ENCODE data around the gene GNB3. TPM values are rescaled to one million over a fixed set of nuclear protein-coding genes. Genes with fewer than 3 reads are reported as not detected.
A peak's percentile ranks its signal among the peaks of the same experiment; 100 is the strongest.
"Not testable (repeated sequence)": the region's sequence is repeated elsewhere in the genome, so short reads cannot be mapped to it uniquely, and the experiment has no call there.

Gene GNB3
- total and polyA plus RNA-seq, 5 experiments from 2014 or later = 3.8 to 5.6 TPM; not detected in 3

GRCh38 chr12:6891646-6892001, 50.9 kb downstream of the GNB3 start:
- Mint-ChIP-seq H3K27me3 (no peaks in the 10 kb centered on the region), H3K4me3 (peak overlapping the region; percentile 77 to 90 (median 84)), H3K9me3 (no peaks in the 10 kb centered on the region), H3K27ac (peak overlapping the region; percentile 88 to 96 (median 94)), H3K4me1 (peaks cover 0 to 17% (median 15%) of the 10 kb centered on the region in 4 donors), H3K36me3 (no peaks in the 10 kb centered on the region)
- DNase-seq (no peak), ATAC-seq (no peak)
- POLR2A ChIA-PET = interaction anchor here (0.6 to 2.8 kb wide), 21 partner anchors 11 to 217 kb away, joined by 3 to 88 read pairs (median 5); partner anchors contain the start of genes ATN1, C12orf57, C1RL and CDCA3

GRCh38 chr12:6892683-6893082, 52.0 kb downstream of the GNB3 start:
- not testable (repeated sequence) for DNase-seq, H3K9me3 Mint-ChIP-seq, ATAC-seq, H3K36me3 Mint-ChIP-seq, H3K27me3 Mint-ChIP-seq
- peak overlapping the region in 2 of 10 donors; percentile 44 to 56 for H3K27ac Mint-ChIP-seq
- peak overlapping the region in 4 of 10 donors; percentile 22 to 84 (median 42) for H3K4me3 Mint-ChIP-seq
- peaks cover 0 to 17% (median 15%) of the 10 kb centered on the region in 4 donors for H3K4me1 Mint-ChIP-seq
- POLR2A ChIA-PET = interaction anchor here (0.7 to 2.8 kb wide), 8 partner anchors 10 to 235 kb away, joined by 3 to 88 read pairs (median 4); partner anchors contain the start of genes ENO2, SPSB2 and TPI1

- DNase-seq (no peak), ATAC-seq (no peak)
- Mint-ChIP-seq H3K9me3 (no peaks in the 10 kb centered on the region), H3K4me3 (no peak overlapping the region), H3K27ac (no peak overlapping the region), H3K4me1 (peaks cover 0 to 18% (median 15%) of the 10 kb centered on the region in 4 donors), H3K27me3 (no peaks in the 10 kb centered on the region), H3K36me3 (no peaks in the 10 kb centered on the region)
- POLR2A ChIA-PET = interaction anchor here (0.7 kb wide), 1 partner anchor 23 kb away, joined by 5 read pairs; no protein-coding TSS in a partner anchor
These were observed 53.6 kb downstream of the GNB3 start for GRCh38 chr12:6894321-6894720.

Other genes starting within 250 kb of the GNB3 start
- gene CHD4, start 233.5 kb upstream of the GNB3 start, total RNA-seq = 100 to 1,000 TPM; 296 to 308 TPM
- gene CHD4, start 233.5 kb upstream of the GNB3 start, polyA plus RNA-seq = 10 to 100 TPM; 31.4 to 57.3 (median 56.9) TPM
- 10 to 100 TPM; 16.6 to 18.9 TPM for gene LPAR5, start 205.0 kb upstream of the GNB3 start, total RNA-seq
- 10 to 100 TPM in 2 of 3 donors, 1 to 10 TPM in 1; 7.9 to 14.2 (median 12.2) TPM for gene LPAR5, start 205.0 kb upstream of the GNB3 start, polyA plus RNA-seq
- gene ACRBP, start 193.5 kb upstream of the GNB3 start, total RNA-seq = 10 to 100 TPM; 13.8 to 14.3 TPM
- under 1 TPM in 2 of 3 donors, not detected in 1; 0.43 to 0.50 TPM for gene ACRBP, start 193.5 kb upstream of the GNB3 start, polyA plus RNA-seq
- gene ING4, start 177.8 kb upstream of the GNB3 start, total RNA-seq = 10 to 100 TPM; 81.2 to 90.6 TPM
- gene ING4, start 177.8 kb upstream of the GNB3 start, polyA plus RNA-seq = 10 to 100 TPM; 89.5 to 99.6 (median 90.6) TPM
- 10 to 100 TPM; 90.5 to 94.8 TPM for gene ZNF384, start 151.6 kb upstream of the GNB3 start, total RNA-seq
- gene ZNF384, start 151.6 kb upstream of the GNB3 start, polyA plus RNA-seq = 10 to 100 TPM; 17.6 to 39.6 (median 26.3) TPM
- 1 to 10 TPM in 1 of 2 experiments, under 1 TPM in 1; 0.41 to 1.2 TPM for gene PIANP, start 140.1 kb upstream of the GNB3 start, total RNA-seq
- under 1 TPM in 2 of 3 donors, not detected in 1; 0.06 to 0.30 TPM for gene PIANP, start 140.1 kb upstream of the GNB3 start, polyA plus RNA-seq
- 10 to 100 TPM; 27.0 to 35.4 TPM for gene COPS7A, start 116.9 kb upstream of the GNB3 start, total RNA-seq
- 10 to 100 TPM; 34.9 to 42.4 (median 36.2) TPM for gene COPS7A, start 116.9 kb upstream of the GNB3 start, polyA plus RNA-seq
- 10 to 100 TPM; 87.6 to 98.9 TPM for gene MLF2, start 87.8 kb upstream of the GNB3 start, total RNA-seq
- 100 to 1,000 TPM in 2 of 3 donors, 10 to 100 TPM in 1; 98.5 to 133 (median 126) TPM for gene MLF2, start 87.8 kb upstream of the GNB3 start, polyA plus RNA-seq
- gene PTMS, start 74.6 kb upstream of the GNB3 start, total RNA-seq = under 1 TPM in 1 of 2 experiments, not detected in 1; 0.55 TPM
- 1 to 10 TPM in 1 of 3 donors, not detected in 2; 4.8 TPM for gene PTMS, start 74.6 kb upstream of the GNB3 start, polyA plus RNA-seq
- under 1 TPM; 0.60 to 0.75 TPM for gene LAG3, start 68.4 kb upstream of the GNB3 start, total RNA-seq
- 10 to 100 TPM in 1 of 3 donors, under 1 TPM in 2; 0.47 to 14.5 (median 0.59) TPM for gene LAG3, start 68.4 kb upstream of the GNB3 start, polyA plus RNA-seq
- 1 to 10 TPM; 1.4 to 1.5 TPM for gene CD4, start 51.4 kb upstream of the GNB3 start, total RNA-seq
- gene CD4, start 51.4 kb upstream of the GNB3 start, polyA plus RNA-seq = 1 to 10 TPM in 1 of 3 donors, under 1 TPM in 2; 0.39 to 1.3 (median 0.53) TPM
- not detected for gene GPR162, start 19.1 kb upstream of the GNB3 start, total RNA-seq
- gene GPR162, start 19.1 kb upstream of the GNB3 start, polyA plus RNA-seq = not detected
- gene P3H3, start 12.5 kb upstream of the GNB3 start, total RNA-seq = 1 to 10 TPM; 8.6 to 9.7 TPM
- gene P3H3, start 12.5 kb upstream of the GNB3 start, polyA plus RNA-seq = under 1 TPM; 0.42 to 0.73 (median 0.67) TPM
- gene CDCA3, start 10.4 kb downstream of the GNB3 start, total RNA-seq = 1 to 10 TPM; 2.6 to 2.7 TPM
- 1 to 10 TPM in 1 of 3 donors, under 1 TPM in 1, not detected in 1; 0.50 to 1.4 TPM for gene CDCA3, start 10.4 kb downstream of the GNB3 start, polyA plus RNA-seq
- gene USP5, start 11.2 kb downstream of the GNB3 start, total RNA-seq = 10 to 100 TPM; 72.7 to 78.9 TPM
- 10 to 100 TPM; 55.3 to 69.2 (median 56.7) TPM for gene USP5, start 11.2 kb downstream of the GNB3 start, polyA plus RNA-seq
- gene TPI1, start 26.6 kb downstream of the GNB3 start, total RNA-seq = 100 to 1,000 TPM; 159 to 163 TPM
- 100 to 1,000 TPM; 372 to 497 (median 479) TPM for gene TPI1, start 26.6 kb downstream of the GNB3 start, polyA plus RNA-seq
- 10 to 100 TPM; 22.0 to 23.3 TPM for gene SPSB2, start 32.4 kb downstream of the GNB3 start, total RNA-seq
- 10 to 100 TPM; 10.1 to 10.6 (median 10.2) TPM for gene SPSB2, start 32.4 kb downstream of the GNB3 start, polyA plus RNA-seq
- gene LRRC23, start 63.9 kb downstream of the GNB3 start, total RNA-seq = 10 to 100 TPM; 10.1 to 10.5 TPM
- 1 to 10 TPM; 4.7 to 9.9 (median 8.8) TPM for gene LRRC23, start 63.9 kb downstream of the GNB3 start, polyA plus RNA-seq
- gene ENO2, start 73.7 kb downstream of the GNB3 start, total RNA-seq = 100 to 1,000 TPM; 141 to 144 TPM
- gene ENO2, start 73.7 kb downstream of the GNB3 start, polyA plus RNA-seq = 10 to 100 TPM; 19.4 to 29.2 (median 19.7) TPM
- 10 to 100 TPM; 25.7 to 30.3 TPM for gene ATN1, start 87.0 kb downstream of the GNB3 start, total RNA-seq
- gene ATN1, start 87.0 kb downstream of the GNB3 start, polyA plus RNA-seq = 1 to 10 TPM in 2 of 3 donors, under 1 TPM in 1; 0.35 to 1.4 (median 1.1) TPM
- gene RNU7-1, start 102.9 kb downstream of the GNB3 start, total RNA-seq = not detected
- gene RNU7-1, start 102.9 kb downstream of the GNB3 start, polyA plus RNA-seq = not detected
- 100 to 1,000 TPM; 518 to 519 TPM for gene C12orf57, start 103.1 kb downstream of the GNB3 start, total RNA-seq
- 100 to 1,000 TPM; 329 to 399 (median 366) TPM for gene C12orf57, start 103.1 kb downstream of the GNB3 start, polyA plus RNA-seq
- gene PTPN6, start 110.4 kb downstream of the GNB3 start, total RNA-seq = 100 to 1,000 TPM; 235 to 247 TPM
- 100 to 1,000 TPM; 182 to 425 (median 260) TPM for gene PTPN6, start 110.4 kb downstream of the GNB3 start, polyA plus RNA-seq
- gene PHB2, start 129.7 kb downstream of the GNB3 start, total RNA-seq = 100 to 1,000 TPM; 159 to 173 TPM
- 100 to 1,000 TPM in 2 of 3 donors, 10 to 100 TPM in 1; 97.0 to 115 (median 108) TPM for gene PHB2, start 129.7 kb downstream of the GNB3 start, polyA plus RNA-seq
- gene EMG1, start 130.0 kb downstream of the GNB3 start, total RNA-seq = 10 to 100 TPM; 71.1 to 72.5 TPM
- 10 to 100 TPM; 59.7 to 66.4 (median 64.7) TPM for gene EMG1, start 130.0 kb downstream of the GNB3 start, polyA plus RNA-seq
- gene LPCAT3, start 177.6 kb downstream of the GNB3 start, total RNA-seq = 10 to 100 TPM; 17.0 to 18.5 TPM
- gene LPCAT3, start 177.6 kb downstream of the GNB3 start, polyA plus RNA-seq = 10 to 100 TPM; 17.0 to 22.7 (median 19.9) TPM
- 1 to 10 TPM; 2.3 to 3.3 TPM for gene C1S, start 219.8 kb downstream of the GNB3 start, total RNA-seq
- gene C1S, start 219.8 kb downstream of the GNB3 start, polyA plus RNA-seq = under 1 TPM in 1 of 3 donors, not detected in 2; 0.15 TPM

All from naive thymus-derived CD8-positive, alpha-beta T cell (primary cell).